ENCODE data around the gene DNAH14.
"Not testable (repeated sequence)": the region's sequence is repeated elsewhere in the genome, so short reads cannot be mapped to it uniquely, and the experiment has no call there.

Gene DNAH14

GRCh38 chr1:225155555-225155954 is 226.1 kb downstream of the DNAH14 start:
- DNase-seq (ENCODE audit: low spot score) = no peak

GRCh38 chr1:225156254-225156653 is 226.8 kb downstream of the DNAH14 start:
- no peak for DNase-seq (ENCODE audit: low spot score)

DNA sequence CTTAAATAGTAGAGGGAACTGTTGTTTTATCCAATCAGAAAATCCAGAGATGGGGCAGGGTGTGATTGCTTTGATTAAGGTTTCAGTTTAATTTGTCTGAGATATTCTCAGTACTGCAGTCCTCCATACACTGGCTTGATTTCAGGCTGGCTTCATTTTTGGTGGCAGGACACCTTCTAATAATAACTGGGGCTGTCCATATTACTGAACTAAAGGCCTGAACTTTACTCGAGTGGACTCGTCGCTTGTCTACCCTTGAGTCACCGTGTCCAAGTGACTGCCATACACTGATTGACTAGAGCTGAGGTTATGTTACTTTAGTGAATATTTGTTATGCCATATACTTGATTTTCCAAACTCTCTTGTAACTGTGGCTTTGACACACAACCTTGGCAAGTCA is 228.8 kb downstream of the DNAH14 start:
- no peak for DNase-seq (ENCODE audit: low spot score)

GRCh38 chr1:225159793-225160192 is 230.3 kb downstream of the DNAH14 start:
- no peak for DNase-seq (ENCODE audit: low spot score)

GRCh38 chr1:225177409-225177808 is 247.9 kb downstream of the DNAH14 start:
- DNase-seq (ENCODE audit: low spot score) = not testable (repeated sequence)

DNA sequence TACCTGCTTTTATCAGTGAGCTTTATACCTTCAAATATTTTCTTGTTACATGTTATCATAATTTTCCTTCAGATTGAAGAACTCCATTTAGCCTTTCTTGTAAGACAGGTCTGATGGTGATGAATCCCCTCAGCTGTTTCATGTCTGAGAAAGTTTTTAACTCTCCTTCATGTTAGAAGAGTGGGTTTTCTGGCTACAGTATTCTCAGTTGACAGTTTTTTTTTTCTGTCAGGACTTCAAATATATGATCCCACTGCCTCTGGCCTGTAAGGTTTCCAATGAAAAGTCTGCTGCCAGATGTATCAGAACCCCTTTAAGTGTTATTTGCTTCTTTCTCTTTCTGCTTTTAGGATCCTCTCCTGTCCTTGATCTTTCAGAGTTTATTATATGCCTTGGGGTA is 250.2 kb downstream of the DNAH14 start:
- no peak for DNase-seq (ENCODE audit: low spot score)

DNA sequence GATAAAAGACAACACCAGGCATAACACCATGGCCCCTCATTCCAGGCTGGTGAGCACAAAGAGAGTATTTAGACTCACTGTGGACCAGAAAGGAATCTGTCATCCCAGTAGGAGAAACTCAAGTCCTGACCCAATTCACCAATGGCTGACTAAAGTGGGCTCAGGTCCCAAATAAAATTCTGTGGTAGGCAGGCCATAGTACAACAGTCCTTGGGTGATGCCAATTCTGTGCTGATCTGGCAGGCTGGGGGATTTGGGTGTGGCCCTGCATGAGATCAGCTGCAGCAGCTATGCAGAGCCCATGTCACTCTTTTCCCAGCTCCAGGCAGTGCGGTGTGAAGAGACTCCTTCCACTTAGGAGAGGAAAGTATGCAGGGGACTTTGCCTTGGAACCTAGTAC is 253.2 kb downstream of the DNAH14 start:
- no peak for DNase-seq (ENCODE audit: low spot score)

DNA sequence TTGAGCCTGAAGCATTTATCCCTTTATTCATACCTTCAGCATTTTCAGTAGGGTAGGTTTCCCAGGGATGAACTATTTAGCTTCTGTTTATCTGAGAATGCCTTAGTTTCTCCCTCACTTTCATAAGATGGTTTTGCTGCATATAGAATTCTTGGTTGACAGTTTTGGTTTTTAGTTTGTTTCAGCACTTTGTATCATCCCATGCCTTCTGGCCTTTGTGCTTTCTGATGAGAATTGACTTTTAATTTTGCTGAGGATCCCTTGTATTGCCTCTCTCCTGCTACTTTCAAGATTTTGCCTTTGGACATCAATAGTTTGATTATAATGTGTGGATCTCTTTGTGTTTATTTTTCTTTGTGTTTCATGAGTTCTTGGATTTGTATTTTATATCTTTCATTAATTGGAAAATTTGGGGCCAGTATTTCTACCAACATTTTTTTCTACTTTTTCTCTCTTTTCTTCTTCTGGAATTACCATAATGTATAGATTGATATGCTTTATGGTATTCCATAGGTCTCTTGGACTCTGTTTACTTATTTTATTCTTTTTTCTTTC is 261.8 kb downstream of the DNAH14 start:
- DNase-seq (ENCODE audit: low spot score) = no peak

DNA sequence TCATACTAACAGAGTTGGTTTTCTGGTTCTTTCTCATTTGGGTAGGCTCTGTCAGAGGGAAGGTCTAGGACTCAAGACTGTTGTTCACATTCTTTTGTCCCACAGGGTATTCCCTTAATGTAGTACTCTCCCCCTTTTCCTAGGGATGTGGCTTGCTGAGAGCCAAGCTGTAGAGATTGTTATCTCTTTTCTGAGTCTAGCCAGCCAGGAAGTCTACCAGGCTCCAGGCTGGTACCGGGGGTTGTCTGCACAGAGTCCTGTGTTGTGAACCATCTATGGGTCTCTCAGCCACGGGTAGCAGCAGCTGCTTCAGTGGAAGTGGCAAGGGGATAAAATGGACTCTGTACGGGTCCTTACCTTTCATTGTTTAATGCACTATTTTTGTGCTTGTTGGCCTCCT is 272.0 kb downstream of the DNAH14 start:
- no peak for DNase-seq (ENCODE audit: low spot score)

GRCh38 chr1:225207791-225208190 is 278.3 kb downstream of the DNAH14 start:
- DNase-seq (ENCODE audit: low spot score) = no peak

DNA sequence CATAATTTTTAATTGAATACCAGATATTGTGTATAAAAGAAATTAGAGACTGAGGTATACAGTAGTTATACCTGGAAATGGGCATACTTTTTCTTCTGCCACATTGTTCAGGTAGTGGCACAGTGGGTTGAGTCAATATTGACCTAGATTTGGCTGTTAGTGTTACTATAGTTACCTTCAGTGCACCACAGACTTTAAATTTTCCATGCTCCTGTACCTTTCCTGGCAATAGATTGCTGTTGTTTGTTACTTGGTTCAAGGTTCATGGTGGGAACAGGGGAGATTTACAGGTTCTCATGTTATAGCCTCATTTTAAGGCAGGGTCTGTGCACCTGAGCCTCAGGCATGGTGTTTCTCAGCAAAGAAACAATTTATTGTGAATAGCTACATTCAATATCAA is 279.7 kb downstream of the DNAH14 start:
- DNase-seq (ENCODE audit: low spot score) = peak; percentile 15

DNA sequence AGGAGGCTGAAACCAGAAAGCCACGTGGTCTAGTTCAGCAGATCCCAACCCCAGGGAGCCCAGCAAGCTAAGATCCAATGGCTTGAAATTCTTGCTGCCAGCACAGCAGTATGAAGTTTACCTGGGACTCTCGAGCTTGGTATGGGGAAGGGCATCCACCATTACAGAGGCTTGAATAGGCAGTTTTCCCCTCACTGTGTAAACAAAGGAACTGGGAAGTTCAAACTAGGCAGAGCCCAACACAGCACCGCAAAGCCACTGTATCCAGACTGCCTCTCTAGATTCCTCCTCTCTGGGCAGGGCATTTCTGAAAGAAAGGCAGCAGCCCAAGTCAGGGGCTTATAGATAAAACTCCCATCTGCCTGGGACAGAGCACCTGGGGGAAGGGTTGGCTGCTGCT is 280.7 kb downstream of the DNAH14 start:
- DNase-seq (ENCODE audit: low spot score) = not testable (repeated sequence)

DNA sequence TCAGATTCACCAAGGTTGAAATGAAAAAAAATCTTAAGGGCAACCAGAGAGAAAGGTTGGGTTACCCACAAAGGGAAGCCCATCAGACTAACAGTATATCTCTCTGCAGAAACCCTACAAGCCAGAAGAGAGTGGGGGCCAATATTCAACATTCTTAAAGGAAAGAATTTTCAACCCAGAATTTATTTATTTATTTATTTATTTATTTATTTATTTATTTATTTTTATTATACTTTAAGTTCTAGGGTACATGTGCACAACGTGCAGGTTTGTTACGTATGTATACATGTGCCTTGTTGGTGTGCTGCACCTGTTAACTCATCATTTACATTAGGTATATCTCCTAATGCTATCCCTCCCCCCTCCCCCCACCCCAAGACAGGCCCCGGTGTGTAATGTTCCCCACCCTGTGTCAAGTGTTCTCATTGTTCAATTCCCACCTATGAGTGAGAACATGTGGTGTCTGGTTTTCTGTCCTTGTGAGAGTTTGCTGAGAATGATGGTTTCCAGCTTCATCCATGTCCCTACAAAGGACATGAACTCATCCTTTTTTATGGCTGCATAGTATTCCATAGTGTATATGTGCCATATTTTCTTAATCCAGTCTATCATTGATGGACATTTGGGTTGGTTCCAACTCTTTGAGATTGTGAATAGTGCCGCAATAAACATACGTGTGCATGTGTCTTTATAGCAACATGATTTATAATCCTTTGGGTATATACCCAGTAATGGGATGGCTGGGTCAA is 282.4 kb downstream of the DNAH14 start:
- not testable (repeated sequence) for DNase-seq (ENCODE audit: low spot score)

GRCh38 chr1:225224287-225224686 is 294.8 kb downstream of the DNAH14 start:
- DNase-seq (ENCODE audit: low spot score) = no peak

DNA sequence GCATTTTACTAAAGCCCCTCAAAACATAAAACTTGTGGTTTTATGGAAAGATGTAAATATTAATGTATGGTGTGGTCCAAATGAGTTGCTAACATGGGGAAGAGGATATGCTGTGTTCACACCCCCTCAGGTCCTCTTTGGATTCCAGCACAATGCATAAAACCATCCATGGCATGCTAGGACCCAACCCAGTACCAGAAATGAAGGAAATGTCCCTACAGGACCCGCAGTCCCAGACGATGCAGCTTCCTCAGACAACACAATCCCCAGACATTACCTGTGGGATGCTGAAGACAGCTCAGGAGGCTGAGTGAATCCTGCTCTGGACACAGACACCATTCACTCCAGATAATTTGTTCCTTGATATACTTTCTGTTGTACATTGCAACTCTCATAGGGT is 296.2 kb downstream of the DNAH14 start:
- DNase-seq (ENCODE audit: low spot score) = no peak

- DNase-seq (ENCODE audit: low spot score) = no peak
Measured at GRCh38 chr1:225228871-225229303, 299.4 kb downstream of the DNAH14 start.

GRCh38 chr1:225229429-225229828 is 300.0 kb downstream of the DNAH14 start:
- not testable (repeated sequence) for DNase-seq (ENCODE audit: low spot score)

- no peak for DNase-seq (ENCODE audit: low spot score)
Measured at GRCh38 chr1:225230483-225230882, 301.0 kb downstream of the DNAH14 start.

DNA sequence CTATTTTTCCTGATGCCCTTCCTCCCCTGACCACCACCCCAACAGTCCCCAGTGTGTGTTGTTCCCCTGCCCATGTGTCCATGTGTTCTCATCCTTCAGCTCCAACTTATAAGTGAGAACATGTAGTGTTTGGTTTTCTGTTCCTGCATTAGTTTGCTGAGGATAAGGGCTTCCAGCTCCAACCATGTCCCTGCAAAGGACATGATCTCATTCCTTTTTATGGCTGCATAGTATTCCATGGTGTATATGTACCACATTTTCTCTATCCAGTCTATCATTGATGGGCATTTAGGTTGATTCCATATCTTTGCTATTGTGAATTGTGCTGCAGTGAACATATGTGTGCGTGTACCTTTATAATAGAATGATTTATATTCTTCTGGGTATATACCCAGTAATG is 303.5 kb downstream of the DNAH14 start:
- not testable (repeated sequence) for DNase-seq (ENCODE audit: low spot score)

DNA sequence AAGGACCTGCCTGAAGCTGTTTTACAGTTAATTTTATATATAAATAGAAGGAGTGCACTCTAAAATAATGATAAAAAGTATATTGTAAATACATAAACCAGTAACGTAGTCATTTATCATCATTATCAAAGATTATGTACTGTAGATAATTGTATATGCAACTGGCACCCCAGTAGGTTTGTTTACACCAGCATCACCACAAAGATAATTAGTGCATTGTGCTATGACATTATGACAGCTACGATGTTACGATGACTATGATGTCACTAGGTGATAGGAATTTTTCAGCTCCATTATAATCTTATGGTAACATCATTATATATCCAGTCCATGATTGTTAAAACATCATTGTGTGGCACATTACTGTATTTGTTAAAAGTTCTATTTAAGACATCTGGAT is 313.1 kb downstream of the DNAH14 start:
- no peak for DNase-seq (ENCODE audit: low spot score)

DNA sequence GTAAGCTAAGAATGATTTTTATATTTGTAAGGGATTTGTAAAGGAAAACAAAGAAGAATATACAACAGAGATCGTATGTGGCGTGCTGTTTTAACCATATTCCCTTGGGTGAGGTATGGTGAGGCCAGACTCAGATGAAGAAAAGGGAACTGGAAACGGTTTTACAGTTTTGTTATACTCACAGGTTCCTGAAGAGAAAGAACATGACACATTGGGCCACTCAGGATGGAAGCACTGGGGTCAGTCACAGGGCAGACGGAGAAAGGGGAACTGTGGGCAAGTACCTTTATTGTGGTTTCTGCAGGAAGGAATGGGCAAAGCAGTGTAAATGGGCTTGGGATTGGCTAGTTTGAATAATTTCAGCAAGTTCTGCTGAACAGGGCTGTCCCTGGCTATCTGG is 321.0 kb downstream of the DNAH14 start:
- DNase-seq (ENCODE audit: low spot score) = no peak

- no peak for DNase-seq (ENCODE audit: low spot score)
Measured at GRCh38 chr1:225253173-225253572, 323.7 kb downstream of the DNAH14 start.

GRCh38 chr1:225253784-225254183 is 324.3 kb downstream of the DNAH14 start:
- no peak for DNase-seq (ENCODE audit: low spot score)

- no peak for DNase-seq (ENCODE audit: low spot score)
Measured at GRCh38 chr1:225254676-225255075, 325.2 kb downstream of the DNAH14 start.

Data from HuH-7.5 (cell line).